Retinal pigment epithelial cell (primary cell): ENCODE measurements around the gene PSAP.

Experiments used
- DNase-seq: peaks from one replicate; pipeline ENCODE4 v3.0.0-alpha.2; 2010; ENCODE audit warnings: low read depth
- H3K4me3 ChIP-seq: 2 replicates; pipeline ENCODE4 v1.5.1; 2011; ENCODE audit warnings: mild to moderate bottlenecking, low read length, control low read depth, moderate library complexity
- CTCF ChIP-seq: conservative IDR thresholded peaks from 2 replicates; pipeline ENCODE4 v1.5.1; 2011; ENCODE audit warnings: low read depth, low read length, control low read depth, inconsistent platforms

The PSAP gene

GRCh38 chr10:71840958-71841335, 10.1 kb downstream of the PSAP start:
- DNase-seq: no peak
- no peak for TF ChIP-seq CTCF
- no peak overlapping the region for H3K4me3 ChIP-seq

DNA sequence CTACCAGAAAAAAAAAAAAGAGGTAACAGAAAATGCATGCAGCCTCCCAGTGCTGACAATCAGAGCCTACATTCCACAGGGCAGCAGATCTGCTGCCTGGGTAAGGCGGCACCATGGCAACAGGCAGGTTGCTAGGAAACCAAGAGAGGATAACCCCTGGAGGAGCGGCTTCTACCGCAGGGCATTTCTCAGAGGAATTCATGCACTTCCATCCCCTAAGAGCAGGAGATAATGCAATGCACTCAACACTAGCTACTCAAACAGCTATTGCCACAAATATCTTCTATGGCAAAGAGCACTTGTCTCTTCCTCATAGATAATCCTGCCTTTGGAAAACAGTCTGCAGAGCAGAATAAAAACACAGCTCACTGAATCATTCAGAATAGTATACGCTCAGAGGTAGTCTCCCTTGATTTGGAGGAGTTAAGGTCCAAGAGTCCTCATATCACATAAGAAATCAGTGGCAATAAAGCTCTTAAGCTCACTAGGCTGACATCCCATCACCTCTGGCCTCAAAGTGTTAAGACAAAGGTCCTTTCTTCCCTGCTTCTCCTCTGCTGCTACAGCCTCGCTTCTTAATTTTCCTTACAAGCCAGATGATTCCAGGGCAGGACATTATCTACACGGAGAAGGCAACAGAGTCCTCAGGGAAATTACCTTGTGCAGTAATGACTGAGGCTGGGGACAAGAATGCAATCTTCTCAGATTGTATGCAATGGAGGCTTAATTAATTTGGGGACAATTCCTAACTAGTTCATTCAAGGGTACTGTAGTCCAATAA, 10.7 kb downstream of the PSAP start:
- TF ChIP-seq CTCF: no peak
- peak overlapping the region; percentile 13 for H3K4me3 ChIP-seq
- DNase-seq: peak; percentile 96

DNA sequence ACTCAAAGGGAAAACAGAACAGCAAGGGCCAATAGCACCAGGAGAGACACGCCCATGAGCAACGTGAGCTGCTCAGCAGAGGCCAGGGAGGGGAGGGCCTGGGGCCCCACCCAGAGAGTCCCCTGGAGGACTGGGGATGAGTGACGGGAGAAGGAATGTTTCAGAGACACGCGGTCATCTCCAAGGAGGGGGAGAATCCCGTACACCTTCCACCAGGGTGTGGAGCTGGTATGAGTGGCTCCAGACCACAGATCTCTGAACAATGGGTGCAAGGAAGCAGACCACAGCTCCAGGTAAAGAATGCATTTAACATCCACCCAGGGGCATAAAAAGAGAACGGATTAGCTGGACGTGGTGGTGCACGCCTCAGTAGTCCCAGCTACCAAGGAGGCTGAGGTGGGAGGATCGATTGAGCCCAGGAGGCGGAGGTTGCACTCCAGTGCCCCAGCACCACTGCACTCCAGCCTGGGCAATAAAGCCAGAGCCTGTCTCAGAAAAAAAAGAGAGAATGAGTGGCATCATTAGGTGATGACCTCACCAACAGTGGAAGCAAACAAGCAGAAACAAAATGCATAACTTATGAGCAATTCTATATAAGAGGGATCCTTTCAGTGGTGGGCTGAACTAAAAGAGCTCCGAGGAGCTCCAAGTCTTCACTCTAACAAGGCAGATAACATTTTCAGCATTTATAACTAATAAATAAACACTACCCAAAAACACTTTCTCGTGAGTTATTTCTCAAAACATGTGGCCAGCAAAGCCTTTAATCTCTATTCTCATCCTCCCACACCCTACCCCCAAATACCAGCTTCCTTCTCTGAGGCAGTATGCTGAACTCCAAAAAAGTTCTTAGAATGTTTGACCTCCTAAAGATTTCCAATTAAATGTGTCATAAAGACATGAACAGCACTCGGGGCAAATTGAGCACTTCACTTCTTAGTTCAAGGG, 12.5 kb downstream of the PSAP start:
- no peak overlapping the region for H3K4me3 ChIP-seq
- TF ChIP-seq CTCF: no peak
- no peak for DNase-seq

GRCh38 chr10:71837098-71837827, 13.8 kb downstream of the PSAP start:
- DNase-seq: no peak
- no peak overlapping the region for H3K4me3 ChIP-seq
- peak; percentile 83 for TF ChIP-seq CTCF

- TF ChIP-seq CTCF: no peak
- H3K4me3 ChIP-seq: no peak overlapping the region
- DNase-seq: no peak
Observed at GRCh38 chr10:71836596-71836974, 14.5 kb downstream of the PSAP start.

GRCh38 chr10:71835671-71836595, 15.1 kb downstream of the PSAP start:
- no peak for TF ChIP-seq CTCF
- peak; percentile 94 for DNase-seq
- H3K4me3 ChIP-seq: no peak overlapping the region
